HG03469 (cell line): ENCODE measurements around the gene ARMCX6.
"Not testable (repeated sequence)": the region's sequence is repeated elsewhere in the genome, so short reads cannot be mapped to it uniquely, and the experiment has no call there.

Source experiments
- ATAC-seq: cut with Tn5 transposase; IDR thresholded peaks from one replicate; pipeline ENCODE4 v1.9.1; 2021; ENCODE audit warnings: mild to moderate bottlenecking, moderate library complexity, moderate number of reproducible peaks; ENCODE audit not compliant: unreplicated experiment

The ARMCX6 gene

GRCh38 chrX:101617211-101618191, at the start of gene ARMCX6:
ARMCX6 (minus strand) TSS chrX:101618000; CDS start chrX:101616620, 1,380 bp downstream.
- ATAC-seq = peak; percentile 93

GRCh38 chrX:101659601-101660063, 41.8 kb upstream of the ARMCX6 start, which contains the start of gene ARMCX2:
ARMCX2 (minus strand) TSS chrX:101659850; CDS start chrX:101657588, 2,262 bp downstream.
- no peak for ATAC-seq

GRCh38 chrX:101658661-101659491, 41.1 kb upstream of the ARMCX6 start:
- ATAC-seq = no peak

- ATAC-seq = no peak
Measured at GRCh38 chrX:101657495-101657894, 39.7 kb upstream of the ARMCX6 start.

GRCh38 chrX:101656817-101657216, 39.0 kb upstream of the ARMCX6 start:
- ATAC-seq = no peak

GRCh38 chrX:101655534-101655933, 37.7 kb upstream of the ARMCX6 start:
- no peak for ATAC-seq

GRCh38 chrX:101647716-101648115, 29.9 kb upstream of the ARMCX6 start:
- not testable (repeated sequence) for ATAC-seq

GRCh38 chrX:101642093-101642492, 24.3 kb upstream of the ARMCX6 start:
- no peak for ATAC-seq

- no peak for ATAC-seq
Measured at GRCh38 chrX:101639583-101639982, 21.8 kb upstream of the ARMCX6 start.

- ATAC-seq = no peak
Measured at GRCh38 chrX:101619364-101619763, 1.6 kb upstream of the ARMCX6 start.

GRCh38 chrX:101605728-101606127, 12.1 kb downstream of the ARMCX6 start:
- no peak for ATAC-seq

GRCh38 chrX:101605146-101605545, 12.7 kb downstream of the ARMCX6 start:
- ATAC-seq = no peak

- ATAC-seq = no peak
Measured at GRCh38 chrX:101602077-101602476, 15.7 kb downstream of the ARMCX6 start.

GRCh38 chrX:101599592-101599991, 18.2 kb downstream of the ARMCX6 start:
- ATAC-seq = not testable (repeated sequence)

GRCh38 chrX:101595739-101596419, 21.9 kb downstream of the ARMCX6 start:
- peak; percentile 97 for ATAC-seq
